HEK293 (cell line): ENCODE results near the gene RNASEH2A.
A peak's percentile ranks its signal among the peaks of the same experiment; 100 is the strongest.

ENCODE experiments used
- GLIS2 ChIP-seq: fragments of 450-650 bp; formaldehyde crosslinking; IDR thresholded peaks from 2 replicates; pipeline ENCODE4 v1.5.1; 2016; ENCODE audit warnings: missing biosample characterization, missing genetic modification characterization
- IKZF3 ChIP-seq: fragments of 450-650 bp; IDR thresholded peaks from 2 replicates; pipeline ENCODE4 v1.5.0; 2018; ENCODE audit warnings: missing biosample characterization, mild to moderate bottlenecking, missing genetic modification characterization, moderate library complexity
- KLF16 ChIP-seq: fragments of 450-650 bp; formaldehyde crosslinking; IDR thresholded peaks from 2 replicates; pipeline ENCODE4 v1.5.1; 2017; ENCODE audit warnings: missing biosample characterization, missing genetic modification characterization
- KLF7 ChIP-seq: fragments of 450-650 bp; formaldehyde crosslinking; IDR thresholded peaks from 2 replicates; pipeline ENCODE4 v1.5.1; 2016; ENCODE audit warnings: missing biosample characterization, missing genetic modification characterization, borderline replicate concordance
- RBAK ChIP-seq: fragments of 450-650 bp; formaldehyde crosslinking; IDR thresholded peaks from 2 replicates; pipeline ENCODE4 v1.5.1; 2016; ENCODE audit warnings: missing biosample characterization, missing genetic modification characterization
- SP7 ChIP-seq: fragments of 450-650 bp; formaldehyde crosslinking; IDR thresholded peaks from 2 replicates; pipeline ENCODE4 v1.5.1; 2016; ENCODE audit warnings: missing biosample characterization, missing genetic modification characterization
- ZBTB17 ChIP-seq: fragments of 450-650 bp; formaldehyde crosslinking; IDR thresholded peaks from 2 replicates; pipeline ENCODE4 v1.5.1; 2016; ENCODE audit warnings: missing biosample characterization, missing genetic modification characterization
- ZBTB48 ChIP-seq: fragments of 450-650 bp; formaldehyde crosslinking; IDR thresholded peaks from 2 replicates; pipeline ENCODE4 v1.5.1; 2016; ENCODE audit warnings: missing biosample characterization, missing genetic modification characterization
- ZEB2 ChIP-seq: fragments of 450-650 bp; formaldehyde crosslinking; IDR thresholded peaks from 2 replicates; pipeline ENCODE4 v1.5.1; 2016; ENCODE audit warnings: missing biosample characterization, missing genetic modification characterization
- ZFHX2 ChIP-seq: fragments of 450-650 bp; formaldehyde crosslinking; conservative IDR thresholded peaks from 2 replicates; pipeline ENCODE4 v1.5.1; 2016; ENCODE audit warnings: missing biosample characterization, missing genetic modification characterization
- ZFP69B ChIP-seq: fragments of 450-650 bp; formaldehyde crosslinking; IDR thresholded peaks from 2 replicates; pipeline ENCODE4 v1.5.1; 2016; ENCODE audit warnings: missing biosample characterization, missing genetic modification characterization
- ZIC2 ChIP-seq: fragments of 450-650 bp; formaldehyde crosslinking; IDR thresholded peaks from 2 replicates; pipeline ENCODE4 v1.5.1; 2016; ENCODE audit warnings: missing biosample characterization, missing genetic modification characterization
- ZNF114 ChIP-seq: fragments of 450-650 bp; formaldehyde crosslinking; IDR thresholded peaks from 2 replicates; pipeline ENCODE4 v1.5.0; 2017; ENCODE audit warnings: missing biosample characterization, missing genetic modification characterization
- ZNF155 ChIP-seq: fragments of 450-650 bp; formaldehyde crosslinking; IDR thresholded peaks from 2 replicates; pipeline ENCODE4 v1.5.1; 2016; ENCODE audit warnings: missing biosample characterization, missing genetic modification characterization
- ZNF174 ChIP-seq: fragments of 450-650 bp; formaldehyde crosslinking; IDR thresholded peaks from 2 replicates; pipeline ENCODE4 v1.5.0; 2017; ENCODE audit warnings: missing biosample characterization, mild to moderate bottlenecking, missing genetic modification characterization
- ZNF214 ChIP-seq: fragments of 450-650 bp; formaldehyde crosslinking; IDR thresholded peaks from 2 replicates; pipeline ENCODE4 v1.5.1; 2017; ENCODE audit warnings: missing biosample characterization, mild to moderate bottlenecking, missing genetic modification characterization, borderline replicate concordance
- ZNF24 ChIP-seq: fragments of 450-650 bp; formaldehyde crosslinking; IDR thresholded peaks from 2 replicates; pipeline ENCODE4 v1.5.1; 2016; ENCODE audit warnings: missing biosample characterization, missing genetic modification characterization
- ZNF426 ChIP-seq: fragments of 450-650 bp; formaldehyde crosslinking; IDR thresholded peaks from 2 replicates; pipeline ENCODE4 v1.5.1; 2017; ENCODE audit warnings: missing biosample characterization, missing genetic modification characterization, mild to moderate bottlenecking, inconsistent platforms, moderate library complexity
- ZNF585B ChIP-seq: fragments of 450-650 bp; formaldehyde crosslinking; IDR thresholded peaks from 2 replicates; pipeline ENCODE4 v1.5.1; 2016; ENCODE audit warnings: missing biosample characterization, missing genetic modification characterization
- ZNF76 ChIP-seq: fragments of 450-650 bp; formaldehyde crosslinking; IDR thresholded peaks from 2 replicates; pipeline ENCODE4; 2016; ENCODE audit warnings: low read depth, missing biosample characterization, missing genetic modification characterization, borderline replicate concordance
- ZNF768 ChIP-seq: fragments of 450-650 bp; formaldehyde crosslinking; IDR thresholded peaks from 2 replicates; pipeline ENCODE4 v1.5.1; 2018; ENCODE audit warnings: missing biosample characterization, mild to moderate bottlenecking, missing genetic modification characterization
- ZSCAN30 ChIP-seq: fragments of 450-650 bp; IDR thresholded peaks from 2 replicates; pipeline ENCODE4 v1.5.1; 2018; ENCODE audit warnings: missing biosample characterization, mild to moderate bottlenecking, missing genetic modification characterization, moderate library complexity
- TF ChIP-seq, protein P1 (sequence below): fragments of 450-650 bp; formaldehyde crosslinking; IDR thresholded peaks from 2 replicates; pipeline ENCODE4 v1.5.1; 2017; ENCODE audit warnings: missing biosample characterization, missing genetic modification characterization
- TF ChIP-seq, protein P2 (sequence below): fragments of 450-650 bp; formaldehyde crosslinking; conservative IDR thresholded peaks from 2 replicates; pipeline ENCODE4 v1.5.1; 2016; ENCODE audit warnings: low read depth, missing biosample characterization, missing genetic modification characterization
- TF ChIP-seq, protein P3 (sequence below): fragments of 450-650 bp; formaldehyde crosslinking; IDR thresholded peaks from 2 replicates; pipeline ENCODE4 v1.5.1; 2016; ENCODE audit warnings: missing biosample characterization, missing genetic modification characterization
- TF ChIP-seq, protein P4 (sequence below): sonication (generic); formaldehyde crosslinking; IDR thresholded peaks from 2 replicates; pipeline ENCODE4 v1.8.1; 2022; ENCODE audit warnings: mild to moderate bottlenecking, moderate library complexity, missing genetic modification reagents
- TF ChIP-seq, protein P5 (sequence below): fragments of 450-650 bp; formaldehyde crosslinking; IDR thresholded peaks from 2 replicates; pipeline ENCODE4 v1.5.1; 2016; ENCODE audit warnings: missing biosample characterization, missing genetic modification characterization
- TF ChIP-seq, protein P6 (sequence below): fragments of 450-650 bp; formaldehyde crosslinking; IDR thresholded peaks from 2 replicates; pipeline ENCODE4 v1.5.1; 2016; ENCODE audit warnings: missing biosample characterization, missing genetic modification characterization

The RNASEH2A gene

DNA sequence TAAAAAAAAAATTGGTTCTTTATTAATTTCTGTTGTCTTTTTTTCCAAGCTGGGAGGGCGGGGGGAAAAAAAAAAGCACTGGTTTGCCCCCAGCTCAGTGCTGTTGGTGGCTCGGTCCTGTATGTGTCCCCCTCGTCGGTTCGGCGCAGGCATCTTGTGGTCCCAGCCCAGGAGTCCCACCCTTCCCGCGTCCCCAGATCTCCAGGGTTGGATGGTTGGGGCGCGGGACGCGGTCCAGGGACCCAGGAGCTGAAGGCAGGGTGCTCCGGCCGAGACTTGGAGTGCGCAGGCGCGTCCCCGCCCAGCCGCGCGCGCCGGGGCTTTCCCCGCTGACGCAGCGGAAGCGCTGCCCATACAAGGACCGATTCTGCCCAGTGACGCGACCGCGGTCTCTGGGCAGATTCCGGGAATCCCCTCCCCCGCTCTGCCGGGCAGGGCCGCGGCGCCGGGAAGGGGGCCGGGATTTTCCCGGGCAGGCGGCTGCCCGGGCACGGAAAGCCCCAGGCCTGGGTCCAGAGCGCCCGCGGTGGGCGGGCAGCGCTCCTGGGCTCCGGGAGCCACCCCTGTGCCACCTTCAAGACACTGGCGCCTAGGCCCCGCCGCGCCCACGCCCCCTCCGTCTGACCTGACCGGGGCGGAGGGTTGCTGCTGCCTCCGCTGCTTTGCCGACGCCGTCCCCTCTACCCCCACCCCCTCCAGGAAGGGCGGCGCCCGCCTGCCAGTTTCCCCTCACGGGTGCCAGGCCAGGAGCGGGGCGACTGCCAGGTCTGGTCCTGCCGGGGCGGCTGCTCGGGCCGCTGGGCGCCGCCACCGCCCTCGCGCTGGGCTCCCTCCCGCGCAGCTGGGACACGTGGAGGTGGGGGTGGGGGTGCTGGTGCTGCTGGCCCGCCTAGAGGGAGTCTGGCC, 12.8 kb upstream of the RNASEH2A start (continued):
- TF ChIP-seq ZFHX2 (tag by site-specific recombination) (peak; percentile 96), ZFP69B (tag by site-specific recombination) (0 out of 2 replicates have a peak, but pooled peaks have one; percentile 11), ZNF114 (tag by site-specific recombination) (no peak), ZBTB17 (tag by site-specific recombination) (no peak), GLIS2 (peak; percentile 53), ZIC2 (tag by site-specific recombination) (peak; percentile 26; the same call in 1 of the 2 replicates), ZNF768 (tag by site-specific recombination) (no peak), ZBTB48 (tag by site-specific recombination) (peak; percentile 77), ZNF155 (tag by site-specific recombination) (no peak), ZNF585B (tag by site-specific recombination) (no peak), SP7 (peak; percentile 29; the same call in 1 of the 2 replicates), ZNF426 (tag by site-specific recombination) (no peak), KLF16 (tag by site-specific recombination) (no peak), ZEB2 (tag by site-specific recombination) (peak; percentile 68; the same call in 1 of the 2 replicates), RBAK (tag by site-specific recombination) (no peak), ZNF174 (tag by site-specific recombination) (no peak), ZNF24 (tag by site-specific recombination) (no peak), ZSCAN30 (tag by site-specific recombination) (peak; percentile 60), KLF7 (tag by site-specific recombination) (peak; percentile 34; the same call in 1 of the 2 replicates), IKZF3 (tag by site-specific recombination) (peak; percentile 90), ZNF214 (tag by site-specific recombination) (no peak), ZNF76 (0 out of 2 replicates have a peak, but pooled peaks have one; percentile 46)
- TF ChIP-seq, protein P1, sequence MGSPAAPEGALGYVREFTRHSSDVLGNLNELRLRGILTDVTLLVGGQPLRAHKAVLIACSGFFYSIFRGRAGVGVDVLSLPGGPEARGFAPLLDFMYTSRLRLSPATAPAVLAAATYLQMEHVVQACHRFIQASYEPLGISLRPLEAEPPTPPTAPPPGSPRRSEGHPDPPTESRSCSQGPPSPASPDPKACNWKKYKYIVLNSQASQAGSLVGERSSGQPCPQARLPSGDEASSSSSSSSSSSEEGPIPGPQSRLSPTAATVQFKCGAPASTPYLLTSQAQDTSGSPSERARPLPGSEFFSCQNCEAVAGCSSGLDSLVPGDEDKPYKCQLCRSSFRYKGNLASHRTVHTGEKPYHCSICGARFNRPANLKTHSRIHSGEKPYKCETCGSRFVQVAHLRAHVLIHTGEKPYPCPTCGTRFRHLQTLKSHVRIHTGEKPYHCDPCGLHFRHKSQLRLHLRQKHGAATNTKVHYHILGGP (tag by site-specific recombination) = no peak
- TF ChIP-seq, protein P2, sequence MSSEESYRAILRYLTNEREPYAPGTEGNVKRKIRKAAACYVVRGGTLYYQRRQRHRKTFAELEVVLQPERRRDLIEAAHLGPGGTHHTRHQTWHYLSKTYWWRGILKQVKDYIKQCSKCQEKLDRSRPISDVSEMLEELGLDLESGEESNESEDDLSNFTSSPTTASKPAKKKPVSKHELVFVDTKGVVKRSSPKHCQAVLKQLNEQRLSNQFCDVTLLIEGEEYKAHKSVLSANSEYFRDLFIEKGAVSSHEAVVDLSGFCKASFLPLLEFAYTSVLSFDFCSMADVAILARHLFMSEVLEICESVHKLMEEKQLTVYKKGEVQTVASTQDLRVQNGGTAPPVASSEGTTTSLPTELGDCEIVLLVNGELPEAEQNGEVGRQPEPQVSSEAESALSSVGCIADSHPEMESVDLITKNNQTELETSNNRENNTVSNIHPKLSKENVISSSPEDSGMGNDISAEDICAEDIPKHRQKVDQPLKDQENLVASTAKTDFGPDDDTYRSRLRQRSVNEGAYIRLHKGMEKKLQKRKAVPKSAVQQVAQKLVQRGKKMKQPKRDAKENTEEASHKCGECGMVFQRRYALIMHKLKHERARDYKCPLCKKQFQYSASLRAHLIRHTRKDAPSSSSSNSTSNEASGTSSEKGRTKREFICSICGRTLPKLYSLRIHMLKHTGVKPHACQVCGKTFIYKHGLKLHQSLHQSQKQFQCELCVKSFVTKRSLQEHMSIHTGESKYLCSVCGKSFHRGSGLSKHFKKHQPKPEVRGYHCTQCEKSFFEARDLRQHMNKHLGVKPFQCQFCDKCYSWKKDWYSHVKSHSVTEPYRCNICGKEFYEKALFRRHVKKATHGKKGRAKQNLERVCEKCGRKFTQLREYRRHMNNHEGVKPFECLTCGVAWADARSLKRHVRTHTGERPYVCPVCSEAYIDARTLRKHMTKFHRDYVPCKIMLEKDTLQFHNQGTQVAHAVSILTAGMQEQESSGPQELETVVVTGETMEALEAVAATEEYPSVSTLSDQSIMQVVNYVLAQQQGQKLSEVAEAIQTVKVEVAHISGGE (tag by site-specific recombination) = peak; percentile 57
- TF ChIP-seq, protein P3, sequence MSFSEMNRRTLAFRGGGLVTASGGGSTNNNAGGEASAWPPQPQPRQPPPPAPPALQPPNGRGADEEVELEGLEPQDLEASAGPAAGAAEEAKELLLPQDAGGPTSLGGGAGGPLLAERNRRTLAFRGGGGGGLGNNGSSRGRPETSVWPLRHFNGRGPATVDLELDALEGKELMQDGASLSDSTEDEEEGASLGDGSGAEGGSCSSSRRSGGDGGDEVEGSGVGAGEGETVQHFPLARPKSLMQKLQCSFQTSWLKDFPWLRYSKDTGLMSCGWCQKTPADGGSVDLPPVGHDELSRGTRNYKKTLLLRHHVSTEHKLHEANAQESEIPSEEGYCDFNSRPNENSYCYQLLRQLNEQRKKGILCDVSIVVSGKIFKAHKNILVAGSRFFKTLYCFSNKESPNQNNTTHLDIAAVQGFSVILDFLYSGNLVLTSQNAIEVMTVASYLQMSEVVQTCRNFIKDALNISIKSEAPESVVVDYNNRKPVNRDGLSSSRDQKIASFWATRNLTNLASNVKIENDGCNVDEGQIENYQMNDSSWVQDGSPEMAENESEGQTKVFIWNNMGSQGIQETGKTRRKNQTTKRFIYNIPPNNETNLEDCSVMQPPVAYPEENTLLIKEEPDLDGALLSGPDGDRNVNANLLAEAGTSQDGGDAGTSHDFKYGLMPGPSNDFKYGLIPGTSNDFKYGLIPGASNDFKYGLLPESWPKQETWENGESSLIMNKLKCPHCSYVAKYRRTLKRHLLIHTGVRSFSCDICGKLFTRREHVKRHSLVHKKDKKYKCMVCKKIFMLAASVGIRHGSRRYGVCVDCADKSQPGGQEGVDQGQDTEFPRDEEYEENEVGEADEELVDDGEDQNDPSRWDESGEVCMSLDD (tag by site-specific recombination) = peak; percentile 43; the same call in 1 of the 2 replicates
- TF ChIP-seq, protein P4, sequence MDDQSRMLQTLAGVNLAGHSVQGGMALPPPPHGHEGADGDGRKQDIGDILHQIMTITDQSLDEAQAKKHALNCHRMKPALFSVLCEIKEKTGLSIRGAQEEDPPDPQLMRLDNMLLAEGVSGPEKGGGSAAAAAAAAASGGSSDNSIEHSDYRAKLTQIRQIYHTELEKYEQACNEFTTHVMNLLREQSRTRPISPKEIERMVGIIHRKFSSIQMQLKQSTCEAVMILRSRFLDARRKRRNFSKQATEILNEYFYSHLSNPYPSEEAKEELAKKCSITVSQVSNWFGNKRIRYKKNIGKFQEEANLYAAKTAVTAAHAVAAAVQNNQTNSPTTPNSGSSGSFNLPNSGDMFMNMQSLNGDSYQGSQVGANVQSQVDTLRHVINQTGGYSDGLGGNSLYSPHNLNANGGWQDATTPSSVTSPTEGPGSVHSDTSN = peak; percentile 69; the same call in 1 of the 2 replicates
- TF ChIP-seq, protein P5, sequence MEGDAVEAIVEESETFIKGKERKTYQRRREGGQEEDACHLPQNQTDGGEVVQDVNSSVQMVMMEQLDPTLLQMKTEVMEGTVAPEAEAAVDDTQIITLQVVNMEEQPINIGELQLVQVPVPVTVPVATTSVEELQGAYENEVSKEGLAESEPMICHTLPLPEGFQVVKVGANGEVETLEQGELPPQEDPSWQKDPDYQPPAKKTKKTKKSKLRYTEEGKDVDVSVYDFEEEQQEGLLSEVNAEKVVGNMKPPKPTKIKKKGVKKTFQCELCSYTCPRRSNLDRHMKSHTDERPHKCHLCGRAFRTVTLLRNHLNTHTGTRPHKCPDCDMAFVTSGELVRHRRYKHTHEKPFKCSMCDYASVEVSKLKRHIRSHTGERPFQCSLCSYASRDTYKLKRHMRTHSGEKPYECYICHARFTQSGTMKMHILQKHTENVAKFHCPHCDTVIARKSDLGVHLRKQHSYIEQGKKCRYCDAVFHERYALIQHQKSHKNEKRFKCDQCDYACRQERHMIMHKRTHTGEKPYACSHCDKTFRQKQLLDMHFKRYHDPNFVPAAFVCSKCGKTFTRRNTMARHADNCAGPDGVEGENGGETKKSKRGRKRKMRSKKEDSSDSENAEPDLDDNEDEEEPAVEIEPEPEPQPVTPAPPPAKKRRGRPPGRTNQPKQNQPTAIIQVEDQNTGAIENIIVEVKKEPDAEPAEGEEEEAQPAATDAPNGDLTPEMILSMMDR (tag by site-specific recombination) = peak; percentile 34; the same call in 1 of the 2 replicates
- TF ChIP-seq, protein P6, sequence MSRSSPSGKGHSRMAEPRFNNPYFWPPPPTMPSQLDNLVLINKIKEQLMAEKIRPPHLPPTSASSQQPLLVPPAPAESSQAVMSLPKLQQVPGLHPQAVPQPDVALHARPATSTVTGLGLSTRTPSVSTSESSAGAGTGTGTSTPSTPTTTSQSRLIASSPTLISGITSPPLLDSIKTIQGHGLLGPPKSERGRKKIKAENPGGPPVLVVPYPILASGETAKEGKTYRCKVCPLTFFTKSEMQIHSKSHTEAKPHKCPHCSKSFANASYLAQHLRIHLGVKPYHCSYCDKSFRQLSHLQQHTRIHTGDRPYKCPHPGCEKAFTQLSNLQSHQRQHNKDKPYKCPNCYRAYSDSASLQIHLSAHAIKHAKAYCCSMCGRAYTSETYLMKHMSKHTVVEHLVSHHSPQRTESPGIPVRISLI (tag by site-specific recombination) = peak; percentile 91
